DND-41 (cell line): ENCODE measurements around the gene TP53RK.

Experiments used
- ATAC-seq: fragments of 200-7000 bp; cut with Tn5 transposase; 3 replicates; pipeline ENCODE4 v1.9.1; 2021; ENCODE audit warnings: low read depth; ENCODE audit not compliant: insufficient read depth
- DNase-seq: peaks from one replicate; pipeline ENCODE4 v3.0.0-alpha.2; 2020
- H2AFZ ChIP-seq: 2 replicates; pipeline ENCODE4 v1.6.0; 2012; ENCODE audit warnings: low read depth, low read length
- H3K27ac ChIP-seq: 2 replicates; pipeline ENCODE4 v1.5.1; 2012; ENCODE audit warnings: low read length, inconsistent platforms
- H3K27me3 ChIP-seq: fragments of 200-600 bp; sonication (generic); 2 replicates; pipeline ENCODE4 v1.6.0; 2012; ENCODE audit warnings: low read length, mild to moderate bottlenecking, inconsistent platforms; ENCODE audit not compliant: insufficient read depth, poor library complexity
- H3K36me3 ChIP-seq: 2 replicates; pipeline ENCODE4 v1.5.1; 2012; ENCODE audit warnings: low read length, inconsistent platforms; ENCODE audit not compliant: insufficient read depth
- H3K4me1 ChIP-seq: 2 replicates; pipeline ENCODE4 v1.5.1; 2012; ENCODE audit warnings: mild to moderate bottlenecking, low read length; ENCODE audit not compliant: insufficient read depth
- H3K4me2 ChIP-seq: 2 replicates; pipeline ENCODE4 v1.6.0; 2012; ENCODE audit warnings: mild to moderate bottlenecking, moderate library complexity, low read length, inconsistent platforms; ENCODE audit not compliant: insufficient read depth
- H3K4me3 ChIP-seq, 2 experiments: fragments of 200-600 bp in 1 of 2; shearing (Covaris generic) in 1 of 2; 2 replicates each; pipeline ENCODE4 v1.5.1; 2012 to 2016; ENCODE audit warnings: inconsistent platforms in 2 of 2, low read length in 2 of 2, mild to moderate bottlenecking in 2 of 2, low read depth in 1 of 2, moderate library complexity in 1 of 2
- H3K79me2 ChIP-seq: 2 replicates; pipeline ENCODE4 v1.6.0; 2012; ENCODE audit warnings: low read length, inconsistent platforms; ENCODE audit not compliant: insufficient read depth
- H3K9ac ChIP-seq: 2 replicates; pipeline ENCODE4 v1.6.0; 2012; ENCODE audit warnings: low read depth, mild to moderate bottlenecking, inconsistent platforms, low read length, moderate library complexity
- H3K9me3 ChIP-seq: 2 replicates; pipeline ENCODE4 v1.5.1; 2012; ENCODE audit warnings: low read length, moderate library complexity, mild to moderate bottlenecking, inconsistent platforms; ENCODE audit not compliant: insufficient read depth, severe bottlenecking
- H4K20me1 ChIP-seq: 2 replicates; pipeline ENCODE4 v1.6.0; 2012; ENCODE audit warnings: low read length; ENCODE audit not compliant: insufficient read depth
- CTCF ChIP-seq: IDR thresholded peaks from 2 replicates; pipeline ENCODE4 v1.5.1; 2012; ENCODE audit warnings: borderline replicate concordance, low read length, moderate library complexity, mild to moderate bottlenecking; ENCODE audit not compliant: poor library complexity, severe bottlenecking; ENCODE audit errors: extremely low read depth
- EZH2 ChIP-seq: IDR thresholded peaks from 3 replicates; pipeline ENCODE4 v1.6.1; 2012; ENCODE audit warnings: borderline replicate concordance, low read depth, mild to moderate bottlenecking, moderate library complexity, low read length, inconsistent platforms; ENCODE audit not compliant: severe bottlenecking

TP53RK gene

GRCh38 chr20:46689082-46689753 lies at the start of gene TP53RK:
TP53RK (minus strand) TSS chr20:46689444; CDS start chr20:46689414, 30 bp downstream.
- peaks cover 52% of the 10 kb centered on the region for H3K79me2 ChIP-seq
- DNase-seq (peak; percentile 100), ATAC-seq (peak; percentile 95)
- peaks cover 33% of the 10 kb centered on the region for H3K4me1 ChIP-seq
- peak within 1 kb of the TSS; percentile 68 to 73 for H3K4me3 ChIP-seq
- TF ChIP-seq EZH2 (no peak), CTCF (peak; percentile 35)
- no peaks in the 10 kb centered on the region for H3K27me3 ChIP-seq
- peak within 1 kb of the TSS; percentile 84 for H2AFZ ChIP-seq
- H3K9ac ChIP-seq: peak within 1 kb of the TSS; percentile 82
- H3K4me2 ChIP-seq: peak within 1 kb of the TSS; percentile 87
- peak within 1 kb of the TSS; percentile 85 for H3K27ac ChIP-seq
- no peaks in the 10 kb centered on the region for H3K9me3 ChIP-seq
- H4K20me1 ChIP-seq: peaks cover 43% of the 10 kb centered on the region; the same call in 1 of the 2 replicates
- peaks cover 31% of the 10 kb centered on the region for H3K36me3 ChIP-seq

GRCh38 chr20:46735436-46735835 lies 46.2 kb upstream of the TP53RK start:
- H3K27ac ChIP-seq: no peak overlapping the region
- no peak for TF ChIP-seq EZH2
- TF ChIP-seq CTCF: no peak
- H3K4me1 ChIP-seq: no peaks in the 10 kb centered on the region
- ATAC-seq (no peak), DNase-seq (no peak)
- no peaks in the 10 kb centered on the region for H4K20me1 ChIP-seq
- no peak overlapping the region for H3K4me2 ChIP-seq
- no peaks in the 10 kb centered on the region for H3K36me3 ChIP-seq
- H3K27me3 ChIP-seq: peaks cover 10% of the 10 kb centered on the region
- no peak overlapping the region for H2AFZ ChIP-seq
- H3K79me2 ChIP-seq: no peaks in the 10 kb centered on the region
- no peak overlapping the region for H3K9ac ChIP-seq
- no peak overlapping the region for H3K4me3 ChIP-seq
- H3K9me3 ChIP-seq: no peaks in the 10 kb centered on the region

- no peak overlapping the region for H3K9ac ChIP-seq
- DNase-seq (no peak), ATAC-seq (no peak)
- H3K4me1 ChIP-seq: no peaks in the 10 kb centered on the region
- H3K27ac ChIP-seq: no peak overlapping the region
- no peaks in the 10 kb centered on the region for H3K36me3 ChIP-seq
- H3K4me2 ChIP-seq: no peak overlapping the region
- no peaks in the 10 kb centered on the region for H3K9me3 ChIP-seq
- H3K4me3 ChIP-seq: no peak overlapping the region
- H4K20me1 ChIP-seq: no peaks in the 10 kb centered on the region
- no peak for TF ChIP-seq EZH2
- TF ChIP-seq CTCF: no peak
- no peak overlapping the region for H2AFZ ChIP-seq
- no peaks in the 10 kb centered on the region for H3K79me2 ChIP-seq
- peaks cover 11% of the 10 kb centered on the region for H3K27me3 ChIP-seq
Measured at GRCh38 chr20:46731770-46732169, 42.5 kb upstream of the TP53RK start.
